WERI-Rb-1 (cell line): ENCODE measurements around the gene ALG9.

Experiments
- DNase-seq: peaks from one replicate; pipeline ENCODE4 v3.0.0-alpha.2; 2020
- H3K27ac ChIP-seq: fragments of 250-450 bp; sonication (Bioruptor Pico); 2 replicates; pipeline ENCODE4 v1.5.1; 2020; ENCODE audit warnings: mild to moderate bottlenecking, moderate library complexity
- H3K27me3 ChIP-seq: fragments of 250-450 bp; sonication (Bioruptor Pico); 2 replicates; pipeline ENCODE4 v1.5.1; 2021; ENCODE audit warnings: mild to moderate bottlenecking, low read depth, moderate library complexity; ENCODE audit not compliant: insufficient read depth, severe bottlenecking
- H3K36me3 ChIP-seq: fragments of 250-450 bp; sonication (Bioruptor Pico); 2 replicates; pipeline ENCODE4 v1.5.1; 2020; ENCODE audit warnings: mild to moderate bottlenecking, moderate library complexity
- H3K4me3 ChIP-seq: 2 replicates; pipeline ENCODE4 v1.5.1; 2011; ENCODE audit warnings: low read depth, mild to moderate bottlenecking, control low read depth, low read length
- H3K9me3 ChIP-seq: fragments of 250-450 bp; sonication (Bioruptor Pico); 2 replicates; pipeline ENCODE4 v1.5.1; 2021; ENCODE audit warnings: mild to moderate bottlenecking, moderate library complexity; ENCODE audit not compliant: severe bottlenecking
- TF ChIP-seq, protein P1 (sequence below): IDR thresholded peaks from 2 replicates; pipeline ENCODE4 v1.5.1; 2011; ENCODE audit warnings: low read depth, mild to moderate bottlenecking, control low read depth, inconsistent platforms, low read length

Gene ALG9

DNA sequence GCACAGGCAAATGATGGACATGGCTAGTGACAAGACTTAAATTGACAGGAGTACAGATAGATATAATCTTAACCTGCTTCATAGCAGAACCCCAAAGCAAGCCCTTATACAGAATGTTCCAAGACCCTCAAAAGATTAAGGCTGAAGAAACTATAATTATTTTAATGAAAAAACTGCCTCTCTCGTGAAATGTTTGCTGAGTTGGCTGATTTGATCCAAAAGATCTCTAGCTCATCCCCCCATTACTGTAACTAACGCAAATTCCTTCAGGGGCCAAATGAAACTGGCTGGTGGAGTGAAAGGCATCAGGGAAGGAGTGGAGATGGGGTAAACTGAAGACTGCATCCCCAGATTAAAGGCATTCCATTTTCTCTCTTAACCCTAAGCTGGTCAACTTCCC, 19.3 kb downstream of the ALG9 start:
- Histone ChIP-seq H3K4me3 (no peak overlapping the region), H3K36me3 (peaks cover 32% of the 10 kb centered on the region), H3K27ac (no peak overlapping the region), H3K27me3 (no peaks in the 10 kb centered on the region), H3K9me3 (no peaks in the 10 kb centered on the region)
- TF ChIP-seq, protein P1, sequence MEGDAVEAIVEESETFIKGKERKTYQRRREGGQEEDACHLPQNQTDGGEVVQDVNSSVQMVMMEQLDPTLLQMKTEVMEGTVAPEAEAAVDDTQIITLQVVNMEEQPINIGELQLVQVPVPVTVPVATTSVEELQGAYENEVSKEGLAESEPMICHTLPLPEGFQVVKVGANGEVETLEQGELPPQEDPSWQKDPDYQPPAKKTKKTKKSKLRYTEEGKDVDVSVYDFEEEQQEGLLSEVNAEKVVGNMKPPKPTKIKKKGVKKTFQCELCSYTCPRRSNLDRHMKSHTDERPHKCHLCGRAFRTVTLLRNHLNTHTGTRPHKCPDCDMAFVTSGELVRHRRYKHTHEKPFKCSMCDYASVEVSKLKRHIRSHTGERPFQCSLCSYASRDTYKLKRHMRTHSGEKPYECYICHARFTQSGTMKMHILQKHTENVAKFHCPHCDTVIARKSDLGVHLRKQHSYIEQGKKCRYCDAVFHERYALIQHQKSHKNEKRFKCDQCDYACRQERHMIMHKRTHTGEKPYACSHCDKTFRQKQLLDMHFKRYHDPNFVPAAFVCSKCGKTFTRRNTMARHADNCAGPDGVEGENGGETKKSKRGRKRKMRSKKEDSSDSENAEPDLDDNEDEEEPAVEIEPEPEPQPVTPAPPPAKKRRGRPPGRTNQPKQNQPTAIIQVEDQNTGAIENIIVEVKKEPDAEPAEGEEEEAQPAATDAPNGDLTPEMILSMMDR = no peak
- DNase-seq = no peak

DNA sequence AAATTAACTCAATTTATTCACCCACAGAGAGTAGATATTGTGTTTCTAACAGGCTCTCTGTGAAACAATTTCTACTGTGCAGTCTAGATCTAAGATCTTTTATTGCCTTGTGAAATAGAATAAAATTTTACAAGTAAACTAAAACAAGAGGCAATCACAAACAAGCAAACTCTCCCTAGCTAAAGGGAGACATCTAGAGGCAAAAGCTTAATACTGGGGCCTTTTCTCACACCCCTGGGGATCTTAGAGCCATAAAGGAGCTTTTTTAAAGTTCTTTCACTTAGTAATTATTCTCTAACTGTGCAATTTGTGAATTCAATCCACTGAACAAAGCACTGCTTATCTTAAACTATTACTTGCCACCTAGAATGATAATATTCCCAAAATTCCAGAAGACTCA, 19.7 kb downstream of the ALG9 start:
- Histone ChIP-seq H3K4me3 (no peak overlapping the region), H3K9me3 (no peaks in the 10 kb centered on the region), H3K36me3 (peaks cover 27% of the 10 kb centered on the region), H3K27me3 (no peaks in the 10 kb centered on the region), H3K27ac (no peak overlapping the region)
- no peak for DNase-seq
- TF ChIP-seq, protein P1 = 0 out of 2 replicates have a peak, but pooled peaks have one; percentile 14

DNA sequence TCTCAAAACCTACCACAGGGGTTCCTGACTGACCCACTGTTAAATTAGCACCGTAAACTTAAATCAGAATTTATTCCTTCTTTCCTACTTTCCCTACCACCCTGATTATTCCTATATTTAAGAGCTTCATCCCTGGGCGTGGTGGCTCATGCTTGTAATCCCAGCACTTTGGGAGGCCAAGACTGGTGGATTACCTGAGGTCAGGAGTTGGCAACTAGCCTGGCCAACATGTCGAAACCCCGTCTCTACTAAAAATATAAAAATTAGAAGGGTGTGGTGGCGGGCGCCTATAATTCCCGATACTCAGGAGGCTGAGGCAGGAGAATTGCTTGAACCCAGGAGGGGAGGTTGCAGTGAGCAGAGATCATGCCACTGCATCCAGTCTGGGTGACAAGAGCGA, 20.3 kb downstream of the ALG9 start:
- DNase-seq = no peak
- no peak overlapping the region for H3K27ac ChIP-seq
- no peaks in the 10 kb centered on the region for H3K9me3 ChIP-seq
- peaks cover 28% of the 10 kb centered on the region for H3K36me3 ChIP-seq
- no peak overlapping the region for H3K4me3 ChIP-seq
- TF ChIP-seq, protein P1 = no peak
- no peaks in the 10 kb centered on the region for H3K27me3 ChIP-seq

DNA sequence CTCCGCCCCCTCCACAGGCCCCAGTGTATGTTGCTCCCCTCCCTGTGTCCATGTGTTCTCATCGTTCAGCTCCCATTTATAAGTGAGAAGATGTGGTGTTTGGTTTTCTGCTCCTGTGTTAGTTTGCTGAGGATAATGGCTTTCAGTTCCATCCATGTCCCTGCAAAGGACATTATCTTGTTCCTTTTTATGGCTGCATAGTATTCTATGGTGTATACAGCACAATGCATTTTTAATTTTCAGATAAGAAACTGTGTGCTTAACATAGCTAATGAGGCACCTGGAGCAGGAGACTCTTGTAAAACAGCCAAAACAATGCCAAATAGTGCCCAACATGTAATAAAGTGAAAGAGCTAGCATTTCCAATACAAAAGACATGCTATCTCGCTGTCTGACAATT, 21.8 kb downstream of the ALG9 start:
- no peak for DNase-seq
- H3K4me3 ChIP-seq = no peak overlapping the region
- H3K27me3 ChIP-seq = no peaks in the 10 kb centered on the region
- H3K27ac ChIP-seq = no peak overlapping the region
- H3K9me3 ChIP-seq = no peaks in the 10 kb centered on the region
- TF ChIP-seq, protein P1 = no peak
- H3K36me3 ChIP-seq = peaks cover 24% of the 10 kb centered on the region

DNA sequence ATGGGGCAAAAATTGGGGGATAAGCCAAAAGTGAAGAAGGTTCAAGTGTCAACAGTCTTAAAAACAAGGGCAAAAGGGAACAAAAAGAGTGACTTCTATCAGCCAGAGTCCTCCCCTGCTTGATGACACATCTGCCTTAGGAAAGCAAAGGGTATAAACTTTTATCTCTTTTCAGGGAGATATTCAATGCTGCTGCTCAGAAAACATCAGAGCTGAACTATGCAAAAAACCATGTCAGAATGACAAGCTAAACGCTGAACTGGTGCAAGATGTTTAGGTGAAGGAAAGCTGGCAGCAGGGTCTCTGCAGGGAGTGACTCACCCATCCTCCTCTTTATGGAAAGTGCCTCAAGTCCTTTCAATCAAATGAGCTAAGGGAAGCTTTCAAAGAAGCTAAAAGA, 24.7 kb downstream of the ALG9 start:
- H3K9me3 ChIP-seq = no peaks in the 10 kb centered on the region
- no peak overlapping the region for H3K27ac ChIP-seq
- DNase-seq = no peak
- H3K27me3 ChIP-seq = no peaks in the 10 kb centered on the region
- peaks cover 16% of the 10 kb centered on the region for H3K36me3 ChIP-seq
- no peak overlapping the region for H3K4me3 ChIP-seq
- TF ChIP-seq, protein P1 = no peak

DNA sequence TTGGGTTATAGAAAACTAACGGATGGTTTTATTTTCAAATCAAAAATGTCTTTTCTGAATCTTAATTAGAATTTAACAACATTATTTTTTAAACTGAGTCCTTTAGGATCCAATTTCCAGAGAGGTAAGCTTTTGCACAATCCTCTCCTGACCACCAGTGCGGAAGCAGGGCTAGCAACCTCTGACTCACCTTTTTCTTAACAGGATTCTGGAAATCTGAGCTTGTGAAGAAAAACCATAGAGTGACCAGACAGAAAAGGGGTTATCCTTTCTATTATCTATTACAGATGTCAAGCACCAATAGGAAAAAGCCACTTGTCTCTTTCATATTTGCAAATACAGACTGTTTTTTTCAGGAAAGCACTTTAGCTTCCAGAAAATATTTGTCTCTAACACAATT, 25.3 kb downstream of the ALG9 start:
- Histone ChIP-seq H3K4me3 (no peak overlapping the region), H3K36me3 (peaks cover 16% of the 10 kb centered on the region), H3K27me3 (no peaks in the 10 kb centered on the region), H3K27ac (no peak overlapping the region), H3K9me3 (no peaks in the 10 kb centered on the region)
- TF ChIP-seq, protein P1 = no peak
- DNase-seq = no peak
